ENCODE measurements around the gene GPBAR1.

DNA sequence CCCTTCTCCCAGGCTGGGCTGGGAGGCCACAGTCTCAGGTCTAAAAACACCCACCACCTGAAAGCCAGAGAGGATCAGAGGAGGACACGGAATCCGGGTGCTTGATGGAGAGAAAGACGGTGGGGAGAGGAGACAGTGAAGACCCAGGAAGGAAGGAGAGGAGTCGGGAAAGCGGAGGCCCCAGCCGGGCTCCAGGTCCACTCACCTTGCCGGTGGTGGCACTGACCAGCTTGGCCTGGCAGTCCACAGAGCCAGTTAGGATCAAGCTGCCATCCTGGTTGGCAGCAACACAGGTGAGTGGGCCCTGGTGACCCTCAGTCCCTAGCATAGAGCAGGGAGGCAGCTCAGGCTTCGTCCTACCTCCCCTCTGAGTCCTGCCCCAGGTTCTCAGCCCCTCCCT is 4.8 kb downstream of the GPBAR1 start:
- no peak for TF ChIP-seq YY1 (IDR thresholded peaks at IDR 0.05; ENCODE audit: insufficient read depth, insufficient read length)
- no peak for TF ChIP-seq ZNF274 (IDR thresholded peaks at IDR 0.05; ENCODE audit: low read depth, low read length)
- no peak for TF ChIP-seq SUZ12 (IDR thresholded peaks at IDR 0.05; ENCODE audit: extremely low read depth, insufficient read depth, insufficient read length)
